Ishikawa (cell line): Measurements from ENCODE around the gene SLC7A14.

Experiments used
- CEBPB ChIP-seq: IDR thresholded peaks from 2 replicates; pipeline ENCODE4 v1.6.1; 2012
- CREB1 ChIP-seq: IDR thresholded peaks from 2 replicates; pipeline ENCODE4 v1.6.1; 2012; ENCODE audit warnings: low read depth
- EGR1 ChIP-seq: IDR thresholded peaks from 2 replicates; pipeline ENCODE4 v1.6.1; 2012
- EP300 ChIP-seq: IDR thresholded peaks from 2 replicates; pipeline ENCODE4 v1.6.1; 2012; ENCODE audit warnings: borderline replicate concordance
- FOXM1 ChIP-seq: IDR thresholded peaks from 2 replicates; pipeline ENCODE4 v1.6.1; 2012; ENCODE audit warnings: low read depth, borderline replicate concordance
- MAX ChIP-seq: IDR thresholded peaks from 2 replicates; pipeline ENCODE4 v1.6.1; 2012
- NFIC ChIP-seq: IDR thresholded peaks from 2 replicates; pipeline ENCODE4 v1.6.1; 2012
- RAD21 ChIP-seq: IDR thresholded peaks from 2 replicates; pipeline ENCODE4 v1.6.1; 2012; ENCODE audit warnings: low read depth
- REST ChIP-seq: IDR thresholded peaks from 2 replicates; pipeline ENCODE4 v1.6.1; 2012; ENCODE audit warnings: low read depth, mild to moderate bottlenecking
- TAF1 ChIP-seq: IDR thresholded peaks from 2 replicates; pipeline ENCODE4 v1.6.1; 2012; ENCODE audit warnings: low read depth, mild to moderate bottlenecking
- TCF12 ChIP-seq: IDR thresholded peaks from 2 replicates; pipeline ENCODE4 v1.6.1; 2012; ENCODE audit warnings: low read depth
- TEAD4 ChIP-seq: IDR thresholded peaks from 2 replicates; pipeline ENCODE4 v1.6.1; 2012
- USF1 ChIP-seq: IDR thresholded peaks from 2 replicates; pipeline ENCODE4 v1.6.1; 2012
- YY1 ChIP-seq: IDR thresholded peaks from 2 replicates; pipeline ENCODE4 v1.6.1; 2012; ENCODE audit warnings: low read depth
- ZBTB7A ChIP-seq: IDR thresholded peaks from 2 replicates; pipeline ENCODE4 v1.6.1; 2012; ENCODE audit warnings: low read depth

Gene SLC7A14

GRCh38 chr3:170523248-170523647 lies 62.6 kb downstream of the SLC7A14 start:
- TF ChIP-seq ZBTB7A (no peak), EP300 (no peak), RAD21 (no peak), FOXM1 (no peak), MAX (no peak), TCF12 (no peak), NFIC (no peak), TAF1 (no peak), CEBPB (no peak), TEAD4 (no peak), EGR1 (no peak), REST (no peak), CREB1 (no peak), YY1 (no peak), USF1 (no peak)

GRCh38 chr3:170522201-170522600 lies 63.7 kb downstream of the SLC7A14 start:
- no peak for TF ChIP-seq TCF12
- TF ChIP-seq REST = no peak
- no peak for TF ChIP-seq NFIC
- TF ChIP-seq CREB1 = no peak
- TF ChIP-seq MAX = no peak
- no peak for TF ChIP-seq RAD21
- no peak for TF ChIP-seq FOXM1

- TF ChIP-seq CEBPB (no peak), TEAD4 (no peak), EGR1 (no peak), ZBTB7A (no peak), CREB1 (no peak), REST (no peak), NFIC (no peak), TCF12 (no peak), FOXM1 (no peak), TAF1 (no peak), RAD21 (no peak), YY1 (no peak), MAX (no peak), USF1 (no peak), EP300 (no peak)
These were observed 64.9 kb downstream of the SLC7A14 start for GRCh38 chr3:170520996-170521395.

- TF ChIP-seq RAD21 (no peak), TCF12 (no peak), TAF1 (no peak), CEBPB (no peak), REST (no peak), FOXM1 (no peak), USF1 (no peak), ZBTB7A (no peak), NFIC (no peak), TEAD4 (no peak), YY1 (no peak), CREB1 (no peak)
These were observed 68.5 kb downstream of the SLC7A14 start for GRCh38 chr3:170517242-170517945.
